Caco-2 (cell line): Measurements from ENCODE around the gene ERC1. TPM values are rescaled to one million over a fixed set of nuclear protein-coding genes. Genes with fewer than 3 reads are reported as not detected.

Experiments used
- BruUV-seq: library from RNA; stranded (reverse); fragments of 400-500 nt; replicated peaks from 2 replicates; lab custom pipeline; 2021; lab: Mats Ljungman, UMichigan
- CTCF ChIA-PET: fragments of 300-600 bp; sonication (Branson Sonifier 250); formaldehyde crosslinking; loops from one replicate; lab custom pipeline; 2022; ENCODE audit warnings: antibody characterized with exemption; lab: Charles Lee
- POLR2A ChIA-PET: fragments of 300-600 bp; sonication (Branson Sonifier 250); formaldehyde crosslinking; loops from one replicate; lab custom pipeline; 2022; ENCODE audit warnings: antibody characterized with exemption; lab: Charles Lee
- DNase-seq, 2 experiments: peaks; one replicate each; pipeline versions ENCODE4 v3.0.0 to v3.0.0-alpha.2; 2020 to 2022
- H3K27me3 ChIP-seq: replicated peaks from 2 replicates; pipeline ENCODE4 v1.6.0; 2011; ENCODE audit warnings: low read length; ENCODE audit not compliant: control insufficient read depth, insufficient read depth
- H3K36me3 ChIP-seq: 2 replicates; pipeline ENCODE4 v1.5.1; 2011; ENCODE audit warnings: low read length; ENCODE audit not compliant: control insufficient read depth, insufficient read depth
- H3K4me1 ChIP-seq: fragments of 250-450 bp; sonication (Bioruptor Pico); 2 replicates; pipeline ENCODE4 v1.5.1; 2020; ENCODE audit warnings: mild to moderate bottlenecking
- H3K4me3 ChIP-seq: 2 replicates; pipeline ENCODE4 v1.5.1; 2011; ENCODE audit warnings: low read depth, mild to moderate bottlenecking, control low read depth, low read length
- H3K9me3 ChIP-seq: fragments of 250-450 bp; sonication (Bioruptor Pico); 2 replicates; pipeline ENCODE4 v1.5.1; 2020; ENCODE audit warnings: mild to moderate bottlenecking, moderate library complexity
- H3K27ac Mint-ChIP-seq: one replicate; pipeline ENCODE4 v1.8.0; 2022; ENCODE audit warnings: mixed read lengths; ENCODE audit not compliant: unreplicated experiment
- H3K27me3 Mint-ChIP-seq: one replicate; pipeline ENCODE4 v1.8.0; 2022; ENCODE audit warnings: mixed read lengths; ENCODE audit not compliant: insufficient read depth, unreplicated experiment
- H3K36me3 Mint-ChIP-seq: one replicate; pipeline ENCODE4 v1.8.0; 2022; ENCODE audit warnings: mild to moderate bottlenecking, mixed read lengths; ENCODE audit not compliant: insufficient read depth, unreplicated experiment
- H3K4me1 Mint-ChIP-seq: one replicate; pipeline ENCODE4 v1.8.0; 2022; ENCODE audit warnings: low read depth, mixed read lengths; ENCODE audit not compliant: unreplicated experiment
- H3K4me3 Mint-ChIP-seq: one replicate; pipeline ENCODE4 v1.8.0; 2022; ENCODE audit warnings: mild to moderate bottlenecking, moderate library complexity, mixed read lengths; ENCODE audit not compliant: unreplicated experiment
- H3K9me3 Mint-ChIP-seq: one replicate; pipeline ENCODE4 v1.8.0; 2022; ENCODE audit warnings: mixed read lengths; ENCODE audit not compliant: unreplicated experiment
- CTCF ChIP-seq, 2 experiments: fragments of 200-600 bp in 1 of 2; IDR thresholded peaks; 1 replicate in 1 of 2; 2 replicates in 1 of 2; pipeline versions ENCODE4 v1.5.1 to v1.8.0; 2011 to 2022; ENCODE audit warnings: antibody characterized with exemption in 1 of 2, control low read depth in 1 of 2, inconsistent platforms in 1 of 2, low read depth in 1 of 2, low read length in 1 of 2, mild to moderate bottlenecking in 1 of 2, moderate library complexity in 1 of 2; ENCODE audit not compliant: insufficient read depth in 1 of 2, severe bottlenecking in 1 of 2, unreplicated experiment in 1 of 2
- intact Hi-C: fragments of 100-400 bp; cut with micrococcal nuclease; formaldehyde crosslinking; loops from one replicate; pipeline ENCODE4 v1.10.0; 2022; ENCODE audit not compliant: unreplicated experiment
- total RNA-seq: library from RNA; stranded (reverse); gene quantifications from 2 replicates; pipeline ENCODE4 v1.2.3, GENCODE V29; 2022

The ERC1 gene
- total RNA-seq, 1 experiment from 2014 or later, result 88.4 TPM

DNA sequence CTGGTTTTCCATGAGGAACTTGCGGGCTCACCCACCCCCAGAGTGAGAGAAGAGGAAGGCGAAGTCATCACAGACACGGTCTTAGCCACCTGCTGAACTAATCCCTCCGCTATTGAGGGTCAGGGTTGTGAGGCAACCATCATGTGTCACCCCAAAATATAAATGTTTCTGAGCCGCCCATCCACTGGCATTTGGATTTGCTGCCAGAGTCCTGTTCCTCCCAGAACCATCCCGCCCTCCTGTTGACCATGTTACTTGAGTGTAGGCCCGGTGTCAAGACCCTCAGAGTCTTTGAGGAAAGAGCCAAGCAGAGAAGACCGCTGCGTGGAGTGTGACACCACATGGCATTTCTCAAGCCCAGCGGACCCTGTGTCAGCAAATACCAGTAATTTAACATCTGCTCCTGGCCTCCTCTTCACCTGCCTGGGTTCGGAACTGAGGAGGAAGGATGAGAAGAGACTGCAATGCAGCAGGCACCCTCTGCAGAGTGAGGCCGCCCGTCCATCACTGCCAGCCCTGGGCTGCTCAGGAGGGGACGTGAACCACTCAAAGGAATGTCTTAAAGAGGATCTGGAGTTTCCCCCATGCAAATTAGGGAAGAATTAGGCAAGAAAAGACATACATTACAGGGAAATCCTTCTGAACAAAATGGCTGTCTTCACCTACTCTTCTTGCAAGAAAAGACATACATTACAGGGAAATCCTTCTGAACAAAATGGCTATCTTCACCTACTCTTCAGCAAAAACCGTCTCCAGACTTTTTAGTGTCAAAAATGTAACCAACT, 502.9 kb downstream of the ERC1 start:
- Histone ChIP-seq H3K9me3 (no peaks in the 10 kb centered on the region), H3K36me3 (no peaks in the 10 kb centered on the region; the same call in 1 of the 2 replicates), H3K4me3 (no peak overlapping the region), H3K27me3 (no peaks in the 10 kb centered on the region), H3K4me1 (no peaks in the 10 kb centered on the region)
- no TSS peak for BruUV-seq
- Mint-ChIP-seq H3K4me3 (no peak overlapping the region), H3K27ac (no peak overlapping the region), H3K36me3 (peaks cover 29% of the 10 kb centered on the region), H3K27me3 (no peaks in the 10 kb centered on the region), H3K4me1 (peaks cover 3% of the 10 kb centered on the region), H3K9me3 (no peaks in the 10 kb centered on the region)
- CTCF ChIA-PET, result no interaction called here
- no peak for DNase-seq
- intact Hi-C loops, result no loop called here
- POLR2A ChIA-PET, result no interaction called here
- TF ChIP-seq CTCF (IDR thresholded peaks at IDR 0.05; ENCODE audit: insufficient read depth in 1 of 2, low read depth in 1 of 2, low read length in 1 of 2, severe bottlenecking in 1 of 2, unreplicated experiment in 1 of 2), result no peak

- intact Hi-C loops, result no loop called here
- Histone ChIP-seq H3K9me3 (no peaks in the 10 kb centered on the region), H3K36me3 (no peaks in the 10 kb centered on the region; the same call in 1 of the 2 replicates), H3K4me1 (no peaks in the 10 kb centered on the region), H3K27me3 (no peaks in the 10 kb centered on the region), H3K4me3 (no peak overlapping the region)
- ChIA-PET CTCF (no interaction called here), POLR2A (no interaction called here)
- H3K27me3 Mint-ChIP-seq, result no peaks in the 10 kb centered on the region
- no peaks in the 10 kb centered on the region for H3K4me1 Mint-ChIP-seq
- DNase-seq, result no peak
- BruUV-seq, result no TSS peak
- TF ChIP-seq CTCF (IDR thresholded peaks at IDR 0.05; ENCODE audit: insufficient read depth in 1 of 2, low read depth in 1 of 2, low read length in 1 of 2, severe bottlenecking in 1 of 2, unreplicated experiment in 1 of 2), result no peak
- H3K27ac Mint-ChIP-seq, result no peak overlapping the region
- no peaks in the 10 kb centered on the region for H3K9me3 Mint-ChIP-seq
- no peak overlapping the region for H3K4me3 Mint-ChIP-seq
- H3K36me3 Mint-ChIP-seq, result peaks cover 28% of the 10 kb centered on the region
These were observed 503.8 kb downstream of the ERC1 start for GRCh38 chr12:1494856-1495255.

DNA sequence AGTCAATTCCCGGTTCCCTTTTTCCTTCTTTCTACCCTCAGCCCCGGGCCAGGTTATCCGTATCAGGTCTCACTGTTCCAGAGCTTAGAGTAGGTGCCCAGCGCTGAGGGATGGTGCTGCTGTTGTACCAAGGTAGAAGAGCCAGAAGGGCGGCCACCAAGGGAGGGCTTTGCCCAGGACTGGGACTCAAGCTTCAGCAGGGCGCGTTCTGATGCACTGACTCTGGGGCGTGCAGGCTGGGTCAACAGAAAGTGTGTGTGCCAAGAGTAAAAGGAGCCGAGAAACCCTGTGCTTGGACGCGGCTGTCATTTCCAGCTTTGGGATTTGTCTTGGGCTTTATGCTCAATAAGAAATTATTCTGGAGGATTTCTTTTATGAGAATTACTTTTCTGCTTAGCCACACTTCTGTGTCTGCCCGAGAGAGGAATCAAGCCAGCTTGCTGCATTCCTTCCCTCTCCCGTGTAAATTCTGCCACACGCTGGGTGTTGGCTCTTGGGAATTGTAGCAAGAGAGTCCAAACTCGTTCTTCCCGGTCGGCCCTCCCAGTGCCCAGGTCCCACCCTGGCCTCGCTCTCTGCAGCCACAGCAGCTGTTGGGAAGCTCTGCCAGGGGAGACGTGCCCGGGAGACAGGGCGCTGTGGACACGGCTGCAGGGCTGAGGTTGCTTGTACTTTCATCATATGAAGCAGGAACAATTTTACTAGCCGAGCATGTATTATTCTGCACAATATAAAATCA, 505.3 kb downstream of the ERC1 start:
- Mint-ChIP-seq H3K36me3 (peaks cover 24% of the 10 kb centered on the region), H3K4me1 (no peaks in the 10 kb centered on the region), H3K27ac (no peak overlapping the region), H3K27me3 (no peaks in the 10 kb centered on the region), H3K9me3 (no peaks in the 10 kb centered on the region), H3K4me3 (no peak overlapping the region)
- CTCF ChIA-PET, result interaction anchor here (1.3 kb wide), 1 partner anchor 378 kb away, joined by 4 read pairs; no protein-coding TSS in a partner anchor
- no peak for DNase-seq
- Histone ChIP-seq H3K4me1 (no peaks in the 10 kb centered on the region), H3K4me3 (no peak overlapping the region), H3K27me3 (no peaks in the 10 kb centered on the region), H3K9me3 (no peaks in the 10 kb centered on the region), H3K36me3 (no peaks in the 10 kb centered on the region)
- TF ChIP-seq CTCF (IDR thresholded peaks at IDR 0.05; ENCODE audit: insufficient read depth in 1 of 2, low read depth in 1 of 2, low read length in 1 of 2, severe bottlenecking in 1 of 2, unreplicated experiment in 1 of 2), result no peak
- POLR2A ChIA-PET, result interaction anchor here (0.5 kb wide), 1 partner anchor 506 kb away, joined by 4 read pairs; no protein-coding TSS in a partner anchor
- intact Hi-C loops, result no loop called here
- BruUV-seq, result no TSS peak
